ENCODE results near the gene SSNA1.

SSNA1 gene

DNA sequence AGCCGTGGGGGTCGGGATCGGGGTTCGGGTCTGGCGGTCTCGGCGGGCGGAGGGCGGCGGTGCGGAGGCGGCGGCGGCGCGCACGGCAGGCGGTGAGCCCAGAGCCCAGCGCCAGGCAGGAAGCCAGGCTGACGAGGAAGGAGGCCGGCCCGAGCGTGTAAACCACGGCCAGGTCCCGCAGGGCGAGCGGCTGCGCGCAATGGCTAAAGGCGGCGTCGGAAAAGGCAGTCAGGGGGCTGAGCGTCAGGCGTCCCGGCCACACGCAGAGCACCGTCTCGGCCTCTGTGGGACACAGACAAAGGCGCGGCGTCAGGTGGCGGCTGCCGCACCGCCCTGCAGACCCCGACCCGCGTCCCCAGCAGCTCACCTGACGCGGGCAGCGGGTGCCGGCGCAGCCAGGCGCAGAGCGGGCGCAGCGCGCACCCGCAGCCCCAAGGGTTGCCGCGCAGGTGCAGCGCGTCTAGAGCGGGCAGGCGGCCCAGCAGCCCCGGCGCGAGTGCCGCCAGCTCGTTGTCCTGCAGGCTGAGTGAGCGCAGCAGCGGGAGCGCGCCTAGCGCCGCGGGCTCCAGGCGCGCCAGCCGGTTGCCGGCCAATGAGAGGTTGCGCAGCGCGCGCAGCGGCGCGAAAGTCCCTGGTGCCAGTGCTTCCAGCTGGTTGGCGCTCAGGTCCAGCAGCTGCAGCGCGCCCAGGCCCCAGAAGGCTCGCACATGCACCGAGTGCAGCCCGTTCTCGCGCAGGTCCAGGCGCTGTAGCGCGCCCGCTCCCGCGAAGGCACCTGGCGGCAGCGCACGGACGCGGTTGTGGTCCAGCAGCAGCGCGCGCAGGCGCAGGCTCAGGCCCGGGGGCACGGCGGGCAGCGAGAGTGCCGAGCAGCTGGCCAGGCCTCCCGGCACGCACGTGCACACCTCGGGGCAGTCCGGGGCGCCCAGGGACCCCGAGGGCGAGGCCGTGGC, 19.3 kb upstream of the SSNA1 start:
- peak; percentile 75 for DNase-seq

DNA sequence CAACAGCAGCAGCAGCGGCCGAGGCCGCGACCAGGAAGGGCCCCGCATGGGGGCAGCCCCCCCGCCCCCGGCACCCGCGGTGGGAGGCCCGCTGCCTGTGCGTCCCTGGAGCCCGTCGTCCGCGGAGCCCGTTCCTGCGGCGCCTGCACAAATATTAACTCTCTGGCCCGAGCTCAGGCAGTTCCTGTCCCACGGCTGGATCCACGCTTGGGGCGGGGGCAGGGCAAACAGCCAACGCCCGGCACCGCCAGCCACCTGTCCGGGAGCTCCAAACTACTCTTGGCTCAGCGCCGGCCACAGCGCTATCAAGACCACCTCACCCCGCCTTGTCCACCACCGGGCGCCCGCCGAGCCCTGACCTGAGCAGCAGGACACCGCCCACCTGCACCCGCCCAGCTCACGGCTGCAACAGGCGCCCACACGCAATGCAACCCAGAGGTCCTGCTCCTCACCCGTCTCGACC, 18.5 kb upstream of the SSNA1 start, which contains the start of gene LRRC26:
LRRC26 (minus strand) TSS at position 156 of the 463 bp plus-strand sequence; CDS start at position 48, 108 bp downstream.
- no peak for DNase-seq

DNA sequence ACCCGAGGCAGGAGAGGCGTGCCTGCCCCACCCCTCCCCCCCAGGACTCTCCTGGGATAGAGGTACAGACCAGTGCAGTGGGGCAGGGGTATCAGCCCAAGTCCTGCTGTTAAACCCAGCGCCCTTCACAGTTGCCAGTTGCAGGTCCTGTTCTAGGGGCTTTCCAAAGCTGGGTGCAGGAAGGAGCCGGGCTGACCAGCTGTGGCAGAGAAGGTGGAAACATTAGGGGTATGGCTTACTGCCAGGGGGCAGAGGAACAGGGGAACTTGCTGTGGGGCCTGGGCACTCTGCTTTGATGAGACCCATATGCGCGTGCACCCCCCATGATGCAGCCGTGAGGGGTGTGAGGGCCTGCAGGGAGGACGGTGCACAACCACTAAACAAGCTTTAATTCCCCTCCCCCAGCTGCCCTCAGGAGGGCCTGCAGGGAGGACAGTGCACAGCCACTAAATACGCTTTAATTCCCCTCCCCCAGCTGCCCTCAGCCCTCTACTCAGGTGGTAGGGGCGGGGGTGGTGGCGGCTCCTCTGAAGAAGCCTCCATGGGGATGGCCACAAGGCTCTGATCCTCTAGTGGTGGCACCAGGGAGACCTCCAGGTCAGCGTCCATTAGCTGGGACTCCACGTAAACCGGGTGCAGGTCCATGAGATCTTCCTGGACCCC, 17.9 kb upstream of the SSNA1 start:
- no peak for DNase-seq

DNA sequence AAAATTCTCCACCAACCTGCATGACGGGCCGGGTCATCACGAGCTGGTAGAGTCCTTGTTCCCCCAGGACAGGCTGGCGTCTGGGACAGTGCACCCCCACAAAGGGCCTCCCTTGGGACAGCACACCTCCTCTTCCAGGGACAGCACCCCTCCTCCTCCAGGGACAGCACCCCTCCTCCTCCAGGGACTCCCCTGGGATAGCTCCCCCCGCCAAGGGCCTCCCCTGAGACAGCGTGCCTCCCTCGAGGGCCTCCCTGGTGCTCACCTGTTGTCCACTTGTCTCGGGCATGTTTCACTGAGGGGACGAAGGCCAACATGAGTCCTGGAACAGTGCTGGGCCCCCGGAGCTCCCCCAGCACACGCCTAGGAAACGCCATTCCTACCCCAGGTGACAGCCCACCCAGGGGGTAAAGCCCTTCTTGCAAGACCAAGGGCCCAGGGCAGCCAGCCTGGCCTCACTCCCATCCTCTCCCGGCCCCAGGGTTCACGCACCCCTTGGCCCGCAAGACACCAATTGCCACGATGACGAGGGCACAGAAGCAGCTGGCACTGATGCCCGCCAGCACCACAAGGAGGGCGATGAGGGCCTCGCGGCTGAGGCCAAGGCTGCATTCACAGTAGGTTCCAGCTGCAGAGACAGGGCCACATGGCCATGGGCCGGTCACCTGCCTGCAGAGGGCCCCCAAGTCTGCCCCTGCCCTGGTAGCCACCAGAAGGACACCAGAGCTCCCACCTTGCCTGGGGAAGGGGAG, 17.2 kb upstream of the SSNA1 start:
- no peak for DNase-seq

DNA sequence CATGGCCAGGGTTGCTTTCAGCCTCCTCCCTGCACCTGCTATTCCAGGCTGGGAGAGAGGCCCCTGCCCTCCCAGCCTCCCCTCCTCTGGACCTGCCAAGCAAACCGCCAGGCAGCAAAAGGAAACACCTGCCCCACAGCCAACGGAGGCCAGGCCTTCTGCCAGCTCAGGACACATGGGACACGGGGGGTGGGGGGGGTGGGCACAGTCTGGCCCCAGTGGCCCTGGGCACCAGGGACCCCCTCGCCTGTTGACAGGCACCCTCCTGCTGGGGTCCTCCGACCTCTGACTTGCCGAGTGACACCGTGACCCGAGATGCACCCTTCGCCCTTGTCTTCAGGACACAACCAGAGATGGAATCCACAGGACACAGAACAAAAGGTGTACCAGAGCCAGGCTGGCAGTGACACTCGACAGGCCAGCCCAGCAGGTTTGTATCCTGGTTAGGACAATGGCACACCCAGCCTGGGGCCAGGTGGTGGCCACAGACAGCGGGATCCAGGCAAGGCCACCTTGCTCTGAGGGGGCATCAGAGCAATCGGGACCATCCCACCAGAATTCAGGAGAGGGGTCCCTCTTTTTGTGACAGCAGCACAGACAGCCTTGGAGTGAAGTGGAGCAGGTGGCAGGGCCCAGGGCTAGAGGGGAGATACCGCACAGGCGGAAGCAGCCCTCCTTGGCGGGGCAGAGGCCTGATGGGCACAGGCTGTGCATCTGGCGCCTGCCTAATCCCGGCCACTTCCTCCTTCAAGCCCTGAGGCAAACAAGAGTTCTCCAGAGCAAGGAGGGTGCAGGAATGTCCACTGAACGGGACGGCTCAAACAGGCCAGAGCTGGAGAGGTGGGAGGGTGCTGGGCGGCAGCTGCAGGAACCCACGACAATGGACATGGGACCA, 15.3 kb upstream of the SSNA1 start:
- no peak for DNase-seq

DNA sequence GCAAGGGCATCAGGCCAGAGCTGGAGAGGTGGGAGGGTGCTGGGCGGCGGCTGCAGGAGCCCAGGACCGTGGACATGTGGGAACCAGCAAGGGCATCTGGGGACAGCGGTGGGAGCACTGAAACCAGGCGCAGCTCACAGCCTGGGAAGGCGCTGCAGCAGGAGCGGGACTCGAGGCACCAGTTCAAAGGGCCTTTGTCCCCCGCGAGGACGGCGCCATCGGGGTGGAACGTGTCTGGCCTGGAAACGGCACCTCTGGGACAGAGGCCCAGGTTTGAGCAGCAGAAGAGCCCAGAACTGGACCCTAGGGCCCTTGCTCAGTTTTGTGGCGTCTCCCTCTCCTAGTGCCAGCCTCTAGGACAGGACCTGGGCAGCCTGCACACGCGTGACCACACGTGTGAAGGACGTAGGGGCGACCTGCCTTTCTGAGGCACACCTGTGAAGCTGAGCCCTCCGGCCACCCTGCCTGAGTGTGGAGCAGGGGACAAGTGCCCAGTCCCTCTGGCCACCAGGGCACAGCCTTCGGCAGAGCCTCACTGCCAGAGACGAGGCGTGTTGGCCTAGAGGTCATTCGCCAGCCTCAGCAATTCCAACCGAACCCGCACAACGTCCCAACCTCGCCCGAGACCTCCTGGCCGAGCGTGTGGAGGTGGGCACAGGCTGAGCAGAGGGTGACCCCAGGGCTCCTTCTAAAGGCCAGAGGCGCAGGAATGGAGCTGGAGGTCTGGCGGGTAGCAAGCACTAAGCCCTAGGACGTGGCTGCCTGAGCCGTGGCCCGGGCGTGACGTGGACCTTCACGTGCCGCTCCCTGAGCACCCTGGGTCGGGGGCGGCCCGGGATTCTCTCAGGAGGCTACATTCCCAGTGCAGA, 14.4 kb upstream of the SSNA1 start:
- no peak for DNase-seq

DNA sequence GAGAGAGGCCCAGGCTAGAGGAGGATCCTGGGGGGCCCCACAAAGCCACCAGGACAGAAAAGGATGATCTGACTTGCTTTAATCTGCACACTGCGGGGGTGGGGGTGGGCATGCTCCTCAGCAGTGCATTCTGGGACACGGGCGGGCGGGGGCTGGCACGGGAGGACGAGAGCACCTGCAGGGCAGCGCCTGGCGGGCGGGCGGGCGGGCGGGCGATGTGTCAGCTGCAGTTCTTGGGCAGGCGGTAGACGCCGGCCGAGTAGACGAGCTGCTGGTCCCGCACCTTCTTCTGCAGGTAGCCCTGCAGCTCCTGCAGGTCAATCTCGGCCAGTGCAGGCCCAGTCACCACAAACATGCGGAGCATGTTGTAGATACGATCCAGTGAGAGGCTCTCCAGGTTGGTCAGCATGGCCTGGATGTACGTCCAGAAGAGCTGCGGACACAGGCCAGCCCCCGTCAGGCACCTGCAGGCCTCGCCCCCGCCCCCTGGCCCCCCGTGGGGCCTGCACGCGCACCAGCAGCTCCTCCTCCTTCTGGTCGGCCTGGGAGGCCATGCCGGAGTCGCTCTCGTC, 13.7 kb upstream of the SSNA1 start:
- no peak for DNase-seq

DNA sequence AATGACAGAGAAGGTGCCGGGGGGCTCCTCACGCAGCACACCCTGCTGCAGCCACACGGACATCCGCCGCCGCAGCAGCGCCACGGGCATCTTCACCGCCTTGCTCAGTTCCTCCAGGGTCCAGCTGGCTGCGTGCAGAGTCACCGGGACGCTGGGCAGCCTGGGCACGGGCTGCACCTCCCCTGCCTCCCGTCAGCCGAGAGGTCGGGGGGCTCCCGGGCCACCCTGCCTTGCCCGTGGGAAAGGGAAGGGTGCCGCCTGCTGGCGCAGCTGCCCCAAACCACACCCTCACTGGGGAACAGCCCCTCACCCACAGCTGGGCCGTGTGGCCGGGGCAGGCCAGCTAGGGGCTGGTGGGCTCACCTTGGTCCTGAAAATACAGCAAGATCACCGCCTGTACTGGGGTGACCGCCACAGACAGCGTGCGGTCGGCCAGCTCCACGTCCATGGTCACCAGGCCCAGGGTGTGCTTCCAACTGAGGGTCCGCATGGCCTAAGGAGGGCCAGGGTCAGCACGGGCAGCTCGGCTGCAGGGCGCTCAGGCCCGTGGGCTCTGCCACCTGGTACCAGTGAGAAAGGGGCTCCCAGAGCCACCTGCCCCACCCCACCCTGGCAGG, 13.0 kb upstream of the SSNA1 start:
- no peak for DNase-seq

DNA sequence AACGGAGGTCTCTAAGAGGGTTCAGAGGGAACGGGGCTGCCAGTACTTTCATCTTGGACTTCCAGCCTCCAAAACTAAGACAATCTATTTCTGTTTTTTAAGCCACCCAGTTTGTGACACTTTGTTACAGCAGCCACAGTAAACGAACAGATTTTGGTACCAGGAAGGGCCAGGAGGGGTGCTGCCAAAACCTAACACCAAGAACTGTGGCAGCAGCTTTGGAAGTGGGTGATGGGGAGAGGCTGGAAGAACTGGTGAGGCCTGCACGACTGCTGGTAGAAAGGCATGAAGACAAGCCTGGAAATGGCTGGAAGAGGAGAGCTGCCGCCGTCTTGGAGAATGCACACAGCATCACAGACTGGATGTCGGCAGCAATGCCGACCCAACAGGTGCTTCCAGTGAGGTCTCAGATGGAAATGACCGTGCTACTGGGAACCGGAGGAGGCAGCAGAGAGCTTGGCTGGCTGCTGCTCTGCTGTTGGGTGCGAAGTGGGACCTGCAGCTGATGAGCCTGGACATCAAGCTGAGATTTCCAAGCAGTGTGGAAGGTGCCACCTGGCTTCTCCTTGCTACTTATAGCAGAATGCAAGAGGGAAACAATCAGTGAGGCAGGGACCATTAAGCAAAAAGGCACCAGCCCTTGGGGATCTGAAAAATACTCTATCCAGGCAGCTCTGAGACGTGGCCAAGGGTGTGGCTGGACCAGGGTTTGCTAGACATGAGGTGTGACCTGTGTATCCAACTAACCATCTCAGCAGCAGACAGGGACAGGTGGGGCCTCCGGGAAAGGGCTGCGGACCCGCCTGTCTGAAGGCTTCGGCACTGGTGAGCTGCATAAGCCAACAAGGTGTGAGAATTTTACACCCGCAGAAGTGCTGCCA, 11.9 kb upstream of the SSNA1 start:
- peak; percentile 43 for DNase-seq

DNA sequence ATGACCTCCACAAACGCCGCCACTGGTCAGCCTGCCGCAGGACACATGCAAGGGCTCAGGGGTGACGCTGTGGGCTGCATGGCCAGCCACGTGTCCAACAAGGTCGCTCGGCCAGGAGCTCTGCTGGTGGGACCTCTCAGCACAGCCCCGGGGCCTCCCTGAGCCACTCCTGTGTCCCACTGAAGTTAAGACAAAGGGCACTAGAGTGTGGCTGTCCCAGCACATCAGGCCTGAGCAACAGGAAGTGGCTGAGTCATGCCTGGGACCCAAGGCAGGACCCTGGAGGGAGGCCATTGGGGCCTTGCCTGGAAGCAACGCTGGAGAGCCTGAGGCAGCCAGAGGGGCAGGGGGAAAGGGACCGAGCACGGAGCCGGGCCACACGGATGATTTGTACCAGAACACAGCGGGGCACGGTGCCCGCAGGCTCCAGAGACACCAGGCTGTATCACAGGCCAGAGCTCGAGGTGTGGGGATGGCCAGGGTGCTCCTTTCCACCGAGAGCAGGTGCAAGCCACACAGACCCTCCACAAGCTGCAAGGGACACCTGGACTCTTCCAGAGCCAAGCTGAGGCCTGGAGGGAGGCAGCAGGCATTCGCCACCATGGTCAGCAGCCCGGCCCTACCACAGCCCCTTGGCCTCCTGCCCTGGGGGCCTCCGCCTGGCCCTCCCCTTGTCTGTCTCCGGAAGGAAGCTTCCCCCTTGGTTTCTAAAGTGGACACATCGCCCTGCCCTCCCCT, 10.1 kb upstream of the SSNA1 start:
- no peak for DNase-seq

DNA sequence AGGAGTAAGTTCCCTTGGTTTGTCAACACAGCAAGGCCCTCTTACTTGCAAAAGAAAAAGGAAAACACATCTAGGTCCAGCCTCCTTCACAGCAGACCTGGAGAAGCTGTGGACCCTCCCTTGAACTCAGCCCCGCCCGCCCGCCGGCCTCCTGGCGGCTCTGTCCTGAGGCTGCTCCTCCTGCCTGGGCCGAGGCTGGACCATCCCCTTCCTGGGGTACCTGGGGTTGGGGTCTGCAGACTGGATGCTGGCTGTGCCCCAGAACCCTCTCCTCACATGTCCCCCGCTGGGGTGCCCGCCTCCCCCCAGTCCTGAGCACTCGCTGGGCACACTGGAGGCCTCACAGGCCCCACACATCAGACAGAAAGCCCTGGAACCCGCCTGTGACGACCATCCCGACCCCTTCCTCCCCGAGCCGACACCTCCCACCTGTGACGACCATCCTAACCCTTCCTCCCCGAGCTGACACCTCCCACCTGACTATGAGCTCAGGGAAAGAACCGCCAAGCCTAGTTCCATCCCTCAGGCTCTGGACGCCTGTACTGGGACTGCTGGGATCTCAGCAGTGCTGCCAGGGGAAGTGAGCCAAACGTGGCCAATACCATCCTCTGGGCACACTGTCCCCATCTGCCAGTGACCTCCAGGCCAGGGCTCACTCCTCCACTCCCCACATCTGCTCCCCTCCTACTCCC, 9.4 kb upstream of the SSNA1 start:
- no peak for DNase-seq

DNA sequence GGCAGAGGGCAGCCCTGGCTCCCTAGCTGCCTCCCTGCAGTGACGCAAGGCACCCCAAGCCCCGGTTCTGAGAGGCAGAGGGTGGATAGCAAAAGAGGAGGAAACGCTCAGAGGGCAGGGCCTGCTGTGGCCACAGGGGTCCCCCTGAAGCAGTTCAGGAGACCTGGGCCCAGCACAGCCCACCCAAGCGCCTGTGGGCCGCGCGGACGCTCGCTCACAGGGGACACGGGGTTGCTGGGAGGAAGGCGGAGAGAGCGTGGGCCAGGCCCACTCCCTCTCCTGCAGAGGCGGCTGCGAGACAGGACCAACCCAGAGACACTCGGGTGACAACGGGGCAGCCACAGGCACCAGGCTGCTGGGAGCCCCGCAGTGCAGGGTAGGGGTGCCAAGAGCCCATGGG, 8.7 kb upstream of the SSNA1 start:
- DNase-seq: no peak

DNA sequence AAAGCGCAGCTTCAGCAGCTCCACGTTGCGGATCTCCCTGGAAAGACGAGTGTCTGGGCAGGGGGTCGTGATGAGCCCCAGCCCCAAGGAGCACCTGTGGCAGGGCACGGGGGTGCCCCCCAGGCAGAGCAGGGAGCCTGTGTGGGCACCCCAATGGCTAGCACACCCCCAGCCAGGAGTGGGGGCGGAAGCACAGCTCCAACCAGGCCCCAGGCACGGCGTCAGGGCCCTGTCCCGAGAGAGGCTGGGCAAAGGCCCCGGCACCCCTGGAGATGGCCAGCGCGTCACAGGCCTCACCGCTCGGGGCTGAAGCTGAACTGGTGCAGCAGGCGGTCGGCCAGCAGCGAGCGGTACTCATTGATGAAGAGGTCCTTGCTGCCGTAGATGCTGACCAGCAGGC, 8.0 kb upstream of the SSNA1 start:
- DNase-seq: no peak

DNA sequence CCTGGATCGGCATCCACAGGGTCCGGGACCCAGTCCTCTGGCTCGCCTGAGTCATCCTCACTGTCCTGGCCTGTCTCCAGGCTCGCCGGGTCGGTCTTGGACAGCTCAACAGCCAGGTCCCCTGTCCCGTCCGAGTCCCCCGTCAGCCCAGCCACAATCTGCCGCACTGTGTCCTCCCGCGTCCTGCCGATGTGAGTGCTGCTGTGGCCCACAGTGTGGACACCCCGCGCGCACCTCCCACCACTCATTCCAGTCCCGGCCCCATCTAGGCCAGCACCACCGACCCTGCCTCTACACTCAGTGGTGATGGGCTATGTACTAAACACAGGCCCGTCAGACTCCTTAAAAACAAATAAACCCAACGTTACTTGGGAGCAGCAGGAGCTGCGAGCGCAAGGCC, 6.8 kb upstream of the SSNA1 start:
- DNase-seq: no peak

DNA sequence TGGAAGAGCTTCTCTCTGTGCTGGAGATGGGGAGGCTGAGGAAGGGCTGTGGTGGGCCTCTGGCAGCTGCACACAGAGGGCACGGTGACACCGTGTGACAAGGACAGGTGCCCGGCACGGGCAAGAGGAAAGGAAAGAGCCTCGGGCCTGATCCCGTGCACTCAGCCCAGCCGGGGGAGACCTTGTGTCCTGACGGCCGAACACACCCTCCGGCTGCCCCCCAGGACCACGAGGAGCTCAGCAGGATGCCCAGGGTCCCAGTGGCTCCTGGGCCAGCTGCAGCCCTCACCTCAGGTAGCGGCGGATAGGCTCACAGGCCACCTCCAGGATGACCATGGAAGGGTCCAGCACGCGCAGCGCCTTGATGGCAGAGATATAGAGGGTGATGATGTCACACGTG, 5.6 kb upstream of the SSNA1 start:
- no peak for DNase-seq

DNA sequence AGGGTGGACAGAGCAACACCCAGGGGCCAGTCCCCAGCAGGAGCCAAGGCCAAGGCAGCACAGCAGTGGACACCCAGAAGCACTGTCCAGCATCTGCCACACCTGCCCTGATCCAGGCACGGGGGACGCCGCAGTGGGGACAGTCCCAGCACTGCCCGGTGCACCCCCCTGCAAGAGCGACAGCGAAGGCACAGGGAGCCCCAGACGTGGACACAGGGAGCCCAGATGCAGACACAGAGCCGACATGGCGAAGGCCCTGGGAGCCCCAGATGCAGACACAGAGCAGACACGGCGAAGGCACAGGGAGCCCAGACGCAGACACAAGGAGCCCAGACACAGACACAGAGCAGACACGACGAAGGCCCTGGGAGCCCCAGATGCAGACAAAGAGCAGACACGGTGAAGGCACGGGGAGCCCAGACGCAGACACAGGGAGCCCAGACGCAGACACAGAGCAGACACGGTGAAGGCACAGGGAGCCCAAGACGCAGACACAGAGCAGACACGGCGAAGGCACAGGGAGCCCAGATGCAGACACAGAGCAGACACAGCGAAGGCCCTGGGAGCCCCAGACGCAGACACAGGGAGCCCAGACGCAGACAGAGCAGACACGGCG, 4.4 kb upstream of the SSNA1 start:
- no peak for DNase-seq

DNA sequence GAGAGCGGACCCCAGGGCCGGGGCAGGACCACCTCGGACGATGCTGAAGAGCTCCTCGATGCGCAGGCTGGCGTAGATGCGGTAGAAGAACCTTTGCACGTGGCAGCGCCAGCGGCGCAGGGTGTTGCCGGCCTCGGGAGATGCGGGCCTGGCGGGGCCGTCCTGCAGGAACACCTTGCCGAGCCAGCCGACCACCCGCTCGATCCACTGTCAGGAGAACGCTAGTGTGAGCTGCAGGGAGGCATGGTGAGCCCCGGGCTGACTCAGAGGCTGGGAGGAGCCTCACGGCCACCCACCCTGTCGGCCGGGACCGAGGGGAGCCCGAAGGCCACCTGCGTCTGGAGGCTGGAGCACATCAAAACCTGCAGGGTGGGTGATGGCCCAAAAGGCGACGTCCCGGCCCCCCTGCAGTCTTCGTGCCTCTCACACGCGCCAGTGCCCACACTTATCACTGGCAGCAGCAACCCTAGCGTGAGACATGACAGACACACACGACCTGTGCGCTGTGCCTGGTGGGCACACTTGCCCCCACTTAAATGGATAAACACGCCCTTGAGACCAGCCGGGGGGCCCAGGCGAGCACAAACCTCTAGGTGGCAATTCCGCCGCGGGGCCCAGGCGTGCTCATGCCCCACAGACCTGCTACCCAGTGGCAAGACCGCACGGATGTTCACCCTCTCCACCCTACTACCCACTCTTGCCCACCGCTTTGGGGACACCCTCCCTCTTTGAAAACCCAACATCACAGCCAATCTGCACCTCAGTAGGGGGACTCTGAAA, 3.4 kb upstream of the SSNA1 start:
- no peak for DNase-seq

Measured in NCI-H1105 (cell line).